A549 (cell line): Measurements from ENCODE around the gene ROR2. TPM values are rescaled to one million over a fixed set of nuclear protein-coding genes. Genes with fewer than 3 reads are reported as not detected.

Source experiments
- ATAC-seq, 2 experiments: fragments of 200-7000 bp in 1 of 2; fragments of >200 bp in 1 of 2; cut with Nextera tagmentation in 1 of 2; cut with Tn5 transposase in 1 of 2; 3 replicates each; pipeline versions ENCODE4 v1.8.0 to v1.9.1; 2018 to 2020; ENCODE audit warnings: mild to moderate bottlenecking in 1 of 2, moderate library complexity in 1 of 2
- CTCF ChIA-PET: fragments of 300-600 bp; sonication (Branson Sonifier 250); formaldehyde crosslinking; extraction: SDS; loops from one replicate; lab custom pipeline; 2021; ENCODE audit warnings: antibody characterized with exemption, inconsistent platforms; lab: Yijun Ruan, JAX
- POLR2A ChIA-PET: fragments of 350-600 bp; formaldehyde crosslinking; extraction: SDS; loops from one replicate; lab custom pipeline; 2021; ENCODE audit warnings: antibody characterized with exemption, inconsistent platforms; lab: Yijun Ruan, JAX
- DNase-seq, 2 experiments: peaks; one replicate each; pipeline versions ENCODE4 v3.0.0 to v3.0.0-alpha.2; 2011 to 2016; ENCODE audit warnings: low read depth in 1 of 2, low spot score in 1 of 2
- FAIRE-seq: peaks from 2 replicates; lab custom pipeline; 2011; peaks lifted over from hg19 to GRCh38; lab: Jason Lieb, UNC
- H3K27ac ChIP-seq, 2 experiments: fragments of >200 bp; sonication (Bioruptor Twin); formaldehyde crosslinking; 3 replicates each; pipeline ENCODE4 v1.5.1; 2016 to 2017
- H3K4me1 ChIP-seq: fragments of >200 bp; sonication (Bioruptor Twin); formaldehyde crosslinking; 3 replicates; pipeline ENCODE4 v1.6.1; 2016
- H3K4me2 ChIP-seq: fragments of >200 bp; sonication (Bioruptor Twin); formaldehyde crosslinking; 3 replicates; pipeline ENCODE4 v1.6.1; 2016
- H3K4me3 ChIP-seq: fragments of >200 bp; sonication (Bioruptor Twin); formaldehyde crosslinking; 3 replicates; pipeline ENCODE4 v1.5.1; 2016
- H3K9me3 ChIP-seq: fragments of >200 bp; sonication (Bioruptor Twin); formaldehyde crosslinking; 3 replicates; pipeline ENCODE4 v1.6.1; 2016
- CHD4 ChIP-seq: fragments of 200-600 bp; sonication (generic); IDR thresholded peaks from 2 replicates; pipeline ENCODE4 v1.6.1; 2016; ENCODE audit warnings: antibody characterized with exemption, mild to moderate bottlenecking, borderline replicate concordance
- EHF ChIP-seq: fragments of 250-450 bp; sonication (Bioruptor Pico); IDR thresholded peaks from 2 replicates; pipeline ENCODE4 v1.5.0; 2020; ENCODE audit warnings: mild to moderate bottlenecking
- GATA3 ChIP-seq: IDR thresholded peaks from 2 replicates; pipeline ENCODE4 v1.6.1; 2012; ENCODE audit warnings: borderline replicate concordance
- HMGXB4 ChIP-seq: fragments of 250-450 bp; sonication (Bioruptor Pico); IDR thresholded peaks from 2 replicates; pipeline ENCODE4 v1.5.0; 2021; ENCODE audit warnings: mild to moderate bottlenecking, moderate library complexity, borderline replicate concordance
- MAFK ChIP-seq: fragments of 450-650 bp; IDR thresholded peaks from 2 replicates; pipeline ENCODE4 v1.6.1; 2014; ENCODE audit not compliant: partially characterized antibody
- POLR2A ChIP-seq: IDR thresholded peaks from 2 replicates; pipeline ENCODE4 v1.6.1; 2012; ENCODE audit warnings: mild to moderate bottlenecking, low read length
- POLR2AphosphoS2 ChIP-seq: conservative IDR thresholded peaks from 2 replicates; pipeline ENCODE4 v1.6.1; 2012; ENCODE audit warnings: low read length, improper control_type of control experiment, inconsistent platforms
- RARB ChIP-seq: fragments of 250-450 bp; sonication (Bioruptor Pico); IDR thresholded peaks from 2 replicates; pipeline ENCODE4 v1.8.0; 2021; ENCODE audit warnings: mild to moderate bottlenecking, moderate library complexity
- RCOR1 ChIP-seq: fragments of 150-350 bp; IDR thresholded peaks from 2 replicates; pipeline ENCODE4 v1.6.1; 2014; ENCODE audit warnings: antibody characterized with exemption, low read length, low read depth
- REST ChIP-seq: fragments of 200-600 bp; sonication (generic); IDR thresholded peaks from 2 replicates; pipeline ENCODE4 v1.6.1; 2016; ENCODE audit warnings: antibody characterized with exemption, mild to moderate bottlenecking, moderate library complexity
- RFX5 ChIP-seq: fragments of 450-650 bp; IDR thresholded peaks from 2 replicates; pipeline ENCODE4 v1.7.1; 2014; ENCODE audit warnings: antibody characterized with exemption, mild to moderate bottlenecking, moderate library complexity
- RNF2 ChIP-seq: fragments of 200-600 bp; sonication (generic); IDR thresholded peaks from 2 replicates; pipeline ENCODE4 v1.6.1; 2016; ENCODE audit warnings: low read depth, mild to moderate bottlenecking, antibody characterized with exemption, moderate library complexity, borderline replicate concordance
- TP53 ChIP-seq: fragments of 250-450 bp; sonication (Bioruptor Pico); IDR thresholded peaks from 2 replicates; pipeline ENCODE4 v1.5.0; 2021; ENCODE audit warnings: mild to moderate bottlenecking, moderate library complexity
- ZC3H11A ChIP-seq: fragments of 450-650 bp; IDR thresholded peaks from 2 replicates; pipeline ENCODE4 v1.6.1; 2014; ENCODE audit warnings: antibody characterized with exemption, mild to moderate bottlenecking
- ZFP36 ChIP-seq: fragments of 450-650 bp; IDR thresholded peaks from 2 replicates; pipeline ENCODE4 v1.6.1; 2014; ENCODE audit warnings: borderline replicate concordance; ENCODE audit not compliant: partially characterized antibody
- ZNF302 ChIP-seq: fragments of 250-450 bp; sonication (Bioruptor Pico); IDR thresholded peaks from 2 replicates; pipeline ENCODE4 v1.9.0; 2021; ENCODE audit warnings: inconsistent platforms, mild to moderate bottlenecking, moderate library complexity
- ZSCAN20 ChIP-seq: fragments of 250-450 bp; sonication (Bioruptor Pico); IDR thresholded peaks from 2 replicates; pipeline ENCODE4 v1.8.0; 2022; ENCODE audit warnings: mild to moderate bottlenecking, moderate library complexity
- WGBS: methylation state at CpG from one replicate; pipeline ENCODE4 v1.1.6; 2017; ENCODE audit errors: missing lambda C conversion rate; 5-methylcytosine and 5-hydroxymethylcytosine counted together
- polyA plus RNA-seq, 4 experiments: library from polyadenylated mRNA; depleted of rRNA in 3 of 4; stranded (reverse); fragments of >200 nt; fragmentation: RNase III in 1 of 4; extraction: RNeasy Plus Mini Kit Qiagen cat#74134 plus additional on column Dnase treatment in 1 of 4; gene quantifications; 2 replicates in 3 of 4; 3 replicates in 1 of 4; pipeline ENCODE4 v1.2.3, GENCODE V29; 2011 to 2017

Gene ROR2
- polyA plus RNA-seq, 2 of the 4 experiments (the other 2 are of a cell fraction): 0.12 to 0.53 TPM

GRCh38 chr9:91921371-91921770, 28.7 kb downstream of the ROR2 start:
- 76% methylated on average over 9 of the region's 9 CpGs for WGBS
- POLR2A ChIA-PET: no interaction called here
- no peak for TF ChIP-seq POLR2A
- Histone ChIP-seq H3K27ac (no peak overlapping the region), H3K4me2 (no peak overlapping the region), H3K4me1 (no peaks in the 10 kb centered on the region), H3K4me3 (no peak overlapping the region), H3K9me3 (no peaks in the 10 kb centered on the region)
- ATAC-seq (no peak), FAIRE-seq (no peak), DNase-seq (no peak)
- CTCF ChIA-PET: no interaction called here

GRCh38 chr9:91920630-91921350, 29.2 kb downstream of the ROR2 start:
- CTCF ChIA-PET: no interaction called here
- ATAC-seq (no peak), DNase-seq (no peak), FAIRE-seq (no peak)
- Histone ChIP-seq H3K4me3 (no peak overlapping the region), H3K4me2 (no peak overlapping the region), H3K4me1 (no peaks in the 10 kb centered on the region), H3K27ac (no peak overlapping the region), H3K9me3 (no peaks in the 10 kb centered on the region)
- 43% methylated on average over 6 of the region's 6 CpGs for WGBS
- POLR2A ChIA-PET: no interaction called here
- TF ChIP-seq MAFK: no peak
- TF ChIP-seq REST: no peak
- TF ChIP-seq RNF2: no peak
- no peak for TF ChIP-seq ZC3H11A
- no peak for TF ChIP-seq GATA3
- no peak for TF ChIP-seq POLR2AphosphoS2
- no peak for TF ChIP-seq RARB (CRISPR knock-in tag)
- no peak for TF ChIP-seq EHF (CRISPR knock-in tag)
- no peak for TF ChIP-seq RCOR1
- no peak for TF ChIP-seq HMGXB4 (CRISPR knock-in tag)
- no peak for TF ChIP-seq ZNF302 (CRISPR knock-in tag)
- no peak for TF ChIP-seq ZFP36
- no peak for TF ChIP-seq ZSCAN20
- no peak for TF ChIP-seq CHD4
- no peak for TF ChIP-seq RFX5
- TF ChIP-seq, all 56 proteins: peak for 0

- DNase-seq (no peak), ATAC-seq (no peak), FAIRE-seq (no peak)
- POLR2A ChIA-PET: no interaction called here
- Histone ChIP-seq H3K27ac (no peak overlapping the region), H3K4me1 (no peaks in the 10 kb centered on the region), H3K4me2 (no peak overlapping the region), H3K9me3 (no peaks in the 10 kb centered on the region), H3K4me3 (no peak overlapping the region)
- 43% methylated on average over 5 of the region's 5 CpGs for WGBS
- no peak for TF ChIP-seq TP53
- CTCF ChIA-PET: interaction anchor here (3.0 kb wide), 1 partner anchor 35 kb away, joined by 8 read pairs; no protein-coding TSS in a partner anchor
These were observed 30.4 kb downstream of the ROR2 start for GRCh38 chr9:91919621-91920020.
